ENCODE results near the gene RXRG. TPM values are rescaled to one million over a fixed set of nuclear protein-coding genes. Genes with fewer than 3 reads are reported as not detected.

The RXRG gene
- total and polyA plus RNA-seq, 8 donors = 0.32 to 10.4 (median 1.3) TPM

- TF ChIP-seq CTCF (IDR thresholded peaks at IDR 0.05) = no peak
- Histone ChIP-seq H3K36me3 (no peaks in the 10 kb centered on the region), H3K27me3 (peaks cover 0 to 80% (median 19%) of the 10 kb centered on the region in 4 donors), H3K27ac (no peak overlapping the region), H3K9me3 (no peaks in the 10 kb centered on the region), H3K4me3 (no peak overlapping the region), H3K4me1 (no peaks in the 10 kb centered on the region)
- intact Hi-C loops (cut with DNase I) = no loop called here
- DNase-seq = no peak
- 1 to 3% methylated on average over 59 of the region's 59 CpGs for WGBS, 2 donors
- peak in 1 of 4 donors; percentile 23 for ATAC-seq
- FAIRE-seq = no peak
These were observed 92.3 kb downstream of the RXRG start for GRCh38 chr1:165352442-165353293.

- FAIRE-seq (no peak), DNase-seq (no peak), ATAC-seq (no peak)
- Histone ChIP-seq H3K9me3 (no peaks in the 10 kb centered on the region), H3K27me3 (peaks cover 0 to 85% (median 21%) of the 10 kb centered on the region in 4 donors), H3K36me3 (no peaks in the 10 kb centered on the region), H3K4me1 (no peaks in the 10 kb centered on the region), H3K27ac (no peak overlapping the region), H3K4me3 (no peak overlapping the region)
- no peak for TF ChIP-seq CTCF (IDR thresholded peaks at IDR 0.05)
- intact Hi-C loops (cut with DNase I) = no loop called here
- WGBS, 2 donors = 7% methylated on average over 20 of the region's 20 CpGs
These were observed 93.0 kb downstream of the RXRG start for GRCh38 chr1:165351863-165352441.

Other genes with a start within 250 kb of the RXRG start
- not detected for gene LMX1A, start 88.4 kb downstream of the RXRG start, total RNA-seq
- gene LMX1A, start 88.4 kb downstream of the RXRG start, polyA plus RNA-seq = under 1 TPM in 1 of 2 donors, not detected in 1; 0.11 TPM
- gene LRRC52, start 98.9 kb upstream of the RXRG start, total RNA-seq = not detected
- not detected for gene LRRC52, start 98.9 kb upstream of the RXRG start, polyA plus RNA-seq
- gene MGST3, start 186.1 kb upstream of the RXRG start, total RNA-seq = 10 to 100 TPM; 46.1 to 78.7 (median 49.9) TPM
- gene MGST3, start 186.1 kb upstream of the RXRG start, polyA plus RNA-seq = 100 to 1,000 TPM in 1 of 2 donors, 10 to 100 TPM in 1; 63.4 to 112 TPM

Measured in pancreas (tissue), 10 donors.